RPMI8226 (cell line): Measurements from ENCODE around the gene SDK1.
A peak's percentile ranks its signal among the peaks of the same experiment; 100 is the strongest.
"Not testable (repeated sequence)": the region's sequence is repeated elsewhere in the genome, so short reads cannot be mapped to it uniquely, and the experiment has no call there.

Experiments
- DNase-seq: peaks from one replicate; pipeline ENCODE4 v3.0.0-alpha.2; 2015

Gene SDK1

GRCh38 chr7:4244635-4245034 lies 943.6 kb downstream of the SDK1 start:
- DNase-seq = no peak

- DNase-seq = no peak
Observed at GRCh38 chr7:4245135-4245865, 944.2 kb downstream of the SDK1 start.

GRCh38 chr7:4245866-4246470 lies 944.9 kb downstream of the SDK1 start:
- DNase-seq = no peak

GRCh38 chr7:4246536-4246935 lies 945.5 kb downstream of the SDK1 start:
- DNase-seq = no peak

- no peak for DNase-seq
Observed at GRCh38 chr7:4247106-4247876, 946.2 kb downstream of the SDK1 start.

GRCh38 chr7:4248295-4248694 lies 947.2 kb downstream of the SDK1 start:
- no peak for DNase-seq

GRCh38 chr7:4249241-4249640 lies 948.2 kb downstream of the SDK1 start:
- DNase-seq = no peak

- no peak for DNase-seq
Observed at GRCh38 chr7:4255336-4255735, 954.3 kb downstream of the SDK1 start.

- DNase-seq = no peak
Observed at GRCh38 chr7:4256286-4256685, 955.2 kb downstream of the SDK1 start.

GRCh38 chr7:4257146-4258111 lies 956.4 kb downstream of the SDK1 start:
- no peak for DNase-seq

GRCh38 chr7:4260116-4260515 lies 959.1 kb downstream of the SDK1 start:
- not testable (repeated sequence) for DNase-seq

- peak; percentile 7 for DNase-seq
Observed at GRCh38 chr7:4260867-4261600, 960.0 kb downstream of the SDK1 start.

- DNase-seq = no peak
Observed at GRCh38 chr7:4261601-4261960, 960.5 kb downstream of the SDK1 start.

- not testable (repeated sequence) for DNase-seq
Observed at GRCh38 chr7:4264206-4264605, 963.2 kb downstream of the SDK1 start.

- DNase-seq = no peak
Observed at GRCh38 chr7:4265066-4265465, 964.0 kb downstream of the SDK1 start.

- DNase-seq = no peak
Observed at GRCh38 chr7:4265676-4266075, 964.6 kb downstream of the SDK1 start.

GRCh38 chr7:4266270-4267040 lies 965.4 kb downstream of the SDK1 start:
- no peak for DNase-seq

GRCh38 chr7:4267341-4268039 lies 966.4 kb downstream of the SDK1 start:
- no peak for DNase-seq

GRCh38 chr7:4268040-4268965 lies 967.3 kb downstream of the SDK1 start:
- no peak for DNase-seq

- DNase-seq = no peak
Observed at GRCh38 chr7:4269086-4269485, 968.0 kb downstream of the SDK1 start.
